K562 (cell line): ENCODE measurements around the gene MYOCD. TPM values are rescaled to one million over a fixed set of nuclear protein-coding genes. Genes with fewer than 3 reads are reported as not detected.

Source experiments
- ATAC-seq: fragments of 200-7000 bp; cut with Tn5 transposase; 3 replicates; pipeline ENCODE4 v1.9.1; 2020; ENCODE audit warnings: moderate library complexity
- BruUV-seq: library from RNA; stranded (reverse); fragments of 400-500 nt; replicated peaks from 2 replicates; lab custom pipeline; 2021; lab: Mats Ljungman, UMichigan
- CTCF ChIA-PET: fragments of 300-600 bp; formaldehyde crosslinking; extraction: SDS; loops from one replicate; lab custom pipeline; 2021; ENCODE audit warnings: low intra/inter-chr PET ratio; lab: Yijun Ruan, JAX
- POLR2A ChIA-PET: fragments of 300-600, 350-650 bp; sonication (Branson Sonifier 250); formaldehyde crosslinking; extraction: SDS; loops from one replicate; lab custom pipeline; 2021; ENCODE audit warnings: antibody characterized with exemption, inconsistent platforms; lab: Yijun Ruan, JAX
- DNase-seq, 4 experiments: peaks; one replicate each; pipeline versions ENCODE4 v3.0.0 to v3.0.0-alpha.2; 2011 to 2018; ENCODE audit warnings: low spot score in 3 of 4, mixed read lengths in 3 of 4; ENCODE audit errors: extremely low read depth in 1 of 4
- FAIRE-seq: peaks from 2 replicates; lab custom pipeline; 2011; peaks lifted over from hg19 to GRCh38; lab: Jason Lieb, UNC
- H2AFZ ChIP-seq: 2 replicates; pipeline ENCODE4 v1.6.0; 2011; ENCODE audit warnings: low read depth, low read length, control low read depth, inconsistent platforms
- H3K27ac ChIP-seq: fragments of 200-600 bp; 3 replicates; pipeline ENCODE4 v1.8.0; 2011; ENCODE audit warnings: low read depth, mild to moderate bottlenecking, control low read depth, inconsistent platforms, low read length, moderate library complexity, mixed read lengths; ENCODE audit errors: extremely low read depth
- H3K27me3 ChIP-seq, 2 experiments: fragments of 300-600 bp in 1 of 2; 2 replicates in 1 of 2; 3 replicates in 1 of 2; pipeline versions ENCODE4 v1.6.0 to v1.8.0; 2011; ENCODE audit warnings: inconsistent platforms in 2 of 2, low read length in 2 of 2, mild to moderate bottlenecking in 1 of 2, mixed read lengths in 1 of 2, moderate library complexity in 1 of 2; ENCODE audit not compliant: control insufficient read depth in 2 of 2, insufficient read depth in 2 of 2
- H3K36me3 ChIP-seq: fragments of 300-600 bp; 3 replicates; pipeline ENCODE4 v1.8.0; 2011; ENCODE audit warnings: mild to moderate bottlenecking, low read length, inconsistent platforms; ENCODE audit not compliant: control insufficient read depth, insufficient read depth
- H3K4me1 ChIP-seq, 2 experiments: fragments of 200-600 bp in 1 of 2; replicated peaks in 1 of 2; 2 replicates in 1 of 2; 3 replicates in 1 of 2; pipeline versions ENCODE4 v1.5.1 to v1.8.0; 2011; ENCODE audit warnings: inconsistent platforms in 2 of 2, low read length in 2 of 2, mild to moderate bottlenecking in 1 of 2, mixed read lengths in 1 of 2, moderate library complexity in 1 of 2; ENCODE audit not compliant: control insufficient read depth in 2 of 2, insufficient read depth in 2 of 2
- H3K4me2 ChIP-seq: 2 replicates; pipeline ENCODE4 v1.6.1; 2011; ENCODE audit warnings: low read length, control low read depth, inconsistent platforms, mixed read lengths; ENCODE audit not compliant: insufficient read depth
- H3K4me3 ChIP-seq: fragments of 200-600 bp; sonication (generic), shearing (Covaris generic); 2 replicates; pipeline ENCODE4 v1.5.1; 2016; ENCODE audit warnings: control low read depth, inconsistent platforms
- H3K79me2 ChIP-seq: fragments of 200-600 bp; 3 replicates; pipeline ENCODE4 v1.8.0; 2011; ENCODE audit warnings: low read length, inconsistent platforms; ENCODE audit not compliant: control insufficient read depth, insufficient read depth
- H3K9ac ChIP-seq, 2 experiments: 2 replicates each; pipeline versions ENCODE4 v1.6.0 to v1.6.1; 2011; ENCODE audit warnings: low read depth in 2 of 2, low read length in 2 of 2, control low read depth in 1 of 2, inconsistent platforms in 1 of 2, mild to moderate bottlenecking in 1 of 2, mixed read lengths in 1 of 2; ENCODE audit not compliant: insufficient read depth in 1 of 2
- H3K9me1 ChIP-seq: one replicate; pipeline ENCODE4 v1.6.0; 2011; ENCODE audit warnings: inconsistent platforms, mild to moderate bottlenecking, low read length, moderate library complexity; ENCODE audit not compliant: control insufficient read depth, insufficient read depth
- H3K9me3 ChIP-seq: replicated peaks from 2 replicates; pipeline ENCODE4 v1.5.1; 2011; ENCODE audit warnings: low read depth, low read length, inconsistent platforms; ENCODE audit not compliant: control insufficient read depth, insufficient read depth
- H4K20me1 ChIP-seq: replicated peaks from 2 replicates; pipeline ENCODE4 v1.6.1; 2011; ENCODE audit warnings: low read length, inconsistent platforms, mixed read lengths; ENCODE audit not compliant: control insufficient read depth, insufficient read depth
- C11orf30 ChIP-seq: fragments of 450-650 bp; IDR thresholded peaks from 2 replicates; pipeline ENCODE4 v1.6.1; 2016; ENCODE audit warnings: low read depth, mild to moderate bottlenecking
- ELF4 ChIP-seq: fragments of 450-650 bp; formaldehyde crosslinking; IDR thresholded peaks from 2 replicates; pipeline ENCODE4 v1.4.0; 2022; ENCODE audit warnings: missing genetic modification characterization
- ETV5 ChIP-seq: sonication (generic); formaldehyde crosslinking; IDR thresholded peaks from 2 replicates; pipeline ENCODE4 v1.4.0; 2020; ENCODE audit warnings: low read depth, mild to moderate bottlenecking, missing genetic modification reagents
- MCM5 ChIP-seq: fragments of 450-650 bp; IDR thresholded peaks from 2 replicates; pipeline ENCODE4 v1.6.1; 2016; ENCODE audit warnings: low read depth
- SRSF1 ChIP-seq: fragments of 200-400 bp; formaldehyde crosslinking; IDR thresholded peaks from 2 replicates; pipeline ENCODE4 v1.6.1; 2017; ENCODE audit warnings: mild to moderate bottlenecking, low read depth, low read length, moderate library complexity
- ZEB2 ChIP-seq: fragments of 450-650 bp; IDR thresholded peaks from 2 replicates; pipeline ENCODE4 v1.6.1; 2016
- ZNF134 ChIP-seq: fragments of 250-450 bp; sonication (Bioruptor Pico); conservative IDR thresholded peaks from 2 replicates; pipeline ENCODE4 v1.4.0; 2020
- ZNF280A ChIP-seq: fragments of 450-650 bp; IDR thresholded peaks from 2 replicates; pipeline ENCODE4 v1.6.1; 2018; ENCODE audit warnings: mild to moderate bottlenecking, low read depth; ENCODE audit not compliant: partially characterized antibody
- ZNF717 ChIP-seq: fragments of 250-450 bp; sonication (Bioruptor Pico); IDR thresholded peaks from 2 replicates; pipeline ENCODE4 v1.5.0; 2021
- WGBS: fragments of 100-300 bp; shearing (Covaris generic); methylation state at CpG from one replicate; pipeline ENCODE4 v1.1.6; 2016; ENCODE audit warnings: low coverage, mixed read lengths; ENCODE audit not compliant: insufficient coverage; ENCODE audit errors: missing lambda C conversion rate; 5-methylcytosine and 5-hydroxymethylcytosine counted together
- in situ Hi-C: fragments of 300-500 bp; cut with MboI; formaldehyde crosslinking; loops from 4 replicates; pipeline ENCODE4 v1.15.0; 2018; ENCODE audit warnings: inconsistent platforms, mixed read lengths
- intact Hi-C: fragments of 100-400 bp; cut with micrococcal nuclease; formaldehyde crosslinking; loops from 2 replicates; pipeline ENCODE4 v1.14.2; 2022
- polyA plus RNA-seq, 8 experiments: library from polyadenylated mRNA; depleted of rRNA in 4 of 8; stranded (reverse) in 5 of 8; unstranded in 3 of 8; fragments of >200 nt; fragmentation: Nextera tagmentation in 2 of 8; fragmentation: Illumina TruSeq in 1 of 8; extraction: Ambion mirVana in 2 of 8; extraction: Trizol in 1 of 8; gene quantifications; 2 replicates each; pipeline versions ENCODE4 v1.2.1 to v1.2.3, GENCODE V29; 2011 to 2014; ENCODE audit warnings: inconsistent platforms in 1 of 8, missing spikeins in 1 of 8
- total RNA-seq, 7 experiments: library from RNA; depleted of rRNA in 6 of 7; stranded (reverse); fragments of >200 nt in 6 of 7; fragmentation: Illumina TruSeq in 2 of 7; extraction: Trizol in 2 of 7; gene quantifications; 2 replicates each; pipeline versions ENCODE4 v1.2.1 to v1.2.3, GENCODE V29; 2011 to 2021; ENCODE audit warnings: low replicate concordance in 1 of 7
- TF ChIP-seq, protein P1 (sequence below): sonication (generic); formaldehyde crosslinking; IDR thresholded peaks from 2 replicates; pipeline ENCODE4 v1.5.0; 2020; ENCODE audit warnings: missing genetic modification reagents

MYOCD gene
- total and polyA plus RNA-seq, 9 of the 15 experiments (the other 6 are each of a cell fraction or from before 2014, with no cell fraction given): not detected

- ATAC-seq: no peak
- ChIA-PET CTCF (no interaction called here), POLR2A (no interaction called here)
- FAIRE-seq: no peak
- Histone ChIP-seq H3K9me1 (no peaks in the 10 kb centered on the region), H2AFZ (no peak overlapping the region), H3K9ac (no peak overlapping the region), H3K79me2 (no peaks in the 10 kb centered on the region), H3K9me3 (no peaks in the 10 kb centered on the region), H3K4me3 (no peak overlapping the region), H4K20me1 (no peaks in the 10 kb centered on the region), H3K27ac (no peak overlapping the region), H3K4me2 (no peak overlapping the region), H3K27me3 (no peaks in the 10 kb centered on the region), H3K4me1 (no peaks in the 10 kb centered on the region), H3K36me3 (no peaks in the 10 kb centered on the region)
- no TSS peak for BruUV-seq
- WGBS: 0% methylated on average over 2 of the region's 3 CpGs
- in situ Hi-C loops (no loop called here), intact Hi-C loops (no loop called here)
- DNase-seq: no peak
- TF ChIP-seq ZNF280A (no peak), C11orf30 (no peak), ZNF134 (CRISPR knock-in tag) (no peak), ZEB2 (no peak), SRSF1 (no peak), ZNF717 (CRISPR knock-in tag) (no peak), MCM5 (no peak), ELF4 (CRISPR knock-in tag) (no peak), ETV5 (no peak)
- TF ChIP-seq, protein P1, sequence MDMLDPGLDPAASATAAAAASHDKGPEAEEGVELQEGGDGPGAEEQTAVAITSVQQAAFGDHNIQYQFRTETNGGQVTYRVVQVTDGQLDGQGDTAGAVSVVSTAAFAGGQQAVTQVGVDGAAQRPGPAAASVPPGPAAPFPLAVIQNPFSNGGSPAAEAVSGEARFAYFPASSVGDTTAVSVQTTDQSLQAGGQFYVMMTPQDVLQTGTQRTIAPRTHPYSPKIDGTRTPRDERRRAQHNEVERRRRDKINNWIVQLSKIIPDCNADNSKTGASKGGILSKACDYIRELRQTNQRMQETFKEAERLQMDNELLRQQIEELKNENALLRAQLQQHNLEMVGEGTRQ: no peak
Measured at GRCh38 chr17:12688382-12688781, 22.7 kb downstream of the MYOCD start.
